ENCODE measurements around the gene CCDC27.

Gene CCDC27

DNA sequence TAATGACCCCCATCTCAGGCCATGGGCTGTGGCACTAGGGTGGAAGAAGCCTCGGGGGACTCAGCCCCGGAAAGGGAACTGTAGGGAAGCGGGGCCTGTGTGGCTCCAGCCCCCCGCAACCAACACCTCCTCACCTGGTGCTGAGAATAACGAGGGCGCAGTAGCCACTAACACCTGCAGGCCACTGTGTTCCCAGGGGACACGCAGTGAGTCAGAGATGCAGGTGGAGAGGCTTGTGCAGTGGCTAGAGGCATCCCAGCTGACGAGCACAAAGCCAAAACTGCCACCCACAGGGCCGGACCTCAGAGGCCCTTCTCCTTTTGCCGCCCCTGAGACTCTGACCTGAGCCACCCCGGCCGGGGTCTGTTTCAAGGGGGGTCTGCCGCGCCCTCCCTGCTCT is 33.5 kb upstream of the CCDC27 start:
- no peak for DNase-seq (ENCODE audit: low spot score)

DNA sequence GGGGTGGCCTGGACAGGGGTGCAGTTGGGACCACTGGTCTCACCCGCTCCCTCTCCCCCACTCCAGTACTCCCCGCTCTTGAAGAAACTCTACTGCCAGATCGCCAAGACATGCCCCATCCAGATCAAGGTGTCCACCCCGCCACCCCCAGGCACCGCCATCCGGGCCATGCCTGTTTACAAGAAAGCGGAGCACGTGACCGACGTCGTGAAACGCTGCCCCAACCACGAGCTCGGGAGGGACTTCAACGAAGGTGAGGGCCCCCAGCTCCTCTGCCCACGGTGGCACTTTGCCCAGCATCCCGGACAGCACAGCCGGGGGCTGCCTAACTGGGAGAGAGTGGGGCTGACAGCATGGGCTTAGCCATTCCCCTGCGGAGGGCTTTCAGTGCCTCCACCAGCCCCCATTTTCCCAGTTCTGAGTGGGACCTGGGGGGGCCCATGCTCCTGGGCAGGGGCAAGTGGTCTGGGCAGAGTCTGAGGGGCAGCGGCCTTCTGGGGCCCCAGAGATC is 30.2 kb upstream of the CCDC27 start:
- DNase-seq (ENCODE audit: low spot score): no peak

DNA sequence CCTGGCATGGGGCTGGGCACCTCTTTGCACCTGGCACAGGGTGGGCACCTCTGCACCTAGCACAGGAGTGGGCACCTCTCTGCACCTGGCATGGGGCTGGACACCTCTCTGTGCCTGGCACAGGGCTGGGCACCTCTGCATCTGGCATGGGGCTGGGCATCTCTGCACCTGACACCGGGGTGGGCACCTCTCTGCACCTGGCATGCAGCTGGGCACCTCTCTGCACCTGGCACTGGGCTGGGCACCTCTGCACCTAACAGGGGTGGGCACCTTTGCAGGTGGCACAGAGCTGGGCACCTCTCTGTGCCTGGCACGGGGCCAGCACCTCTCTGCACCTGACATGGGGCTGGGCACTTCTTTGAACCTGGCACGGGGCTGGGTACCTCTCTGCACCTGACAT is 29.4 kb upstream of the CCDC27 start:
- DNase-seq (ENCODE audit: low spot score): no peak

DNA sequence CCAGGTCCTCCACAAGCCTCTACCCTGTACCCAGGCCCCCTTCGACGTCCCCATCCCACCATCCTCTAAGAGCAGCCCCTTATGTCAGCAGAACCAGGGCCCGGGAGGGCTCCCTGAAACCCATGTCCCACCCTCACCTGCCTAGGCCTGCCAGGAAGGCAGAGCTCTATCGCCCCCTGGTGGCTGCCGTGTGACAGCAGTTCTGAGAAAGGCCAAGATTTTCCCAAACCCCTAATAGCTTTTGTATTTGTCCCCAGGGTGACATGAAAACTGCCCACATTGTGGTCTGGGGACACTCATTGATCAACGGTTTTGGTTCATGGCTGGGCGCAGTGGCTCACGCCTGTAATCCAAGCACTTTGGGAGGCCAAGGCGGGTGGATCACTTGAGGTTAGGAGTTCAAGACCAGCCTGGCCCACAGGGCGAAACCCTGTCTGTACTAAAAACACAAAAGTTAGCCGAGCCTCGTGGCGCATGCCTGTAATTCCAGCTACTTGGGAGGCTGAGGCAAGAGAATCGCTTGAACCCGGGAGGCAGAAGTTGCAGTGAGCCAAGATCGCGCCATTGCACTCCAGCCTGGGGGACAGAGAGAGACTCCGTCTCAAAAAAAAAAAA is 27.7 kb upstream of the CCDC27 start:
- DNase-seq (ENCODE audit: low spot score): peak; percentile 84

DNA sequence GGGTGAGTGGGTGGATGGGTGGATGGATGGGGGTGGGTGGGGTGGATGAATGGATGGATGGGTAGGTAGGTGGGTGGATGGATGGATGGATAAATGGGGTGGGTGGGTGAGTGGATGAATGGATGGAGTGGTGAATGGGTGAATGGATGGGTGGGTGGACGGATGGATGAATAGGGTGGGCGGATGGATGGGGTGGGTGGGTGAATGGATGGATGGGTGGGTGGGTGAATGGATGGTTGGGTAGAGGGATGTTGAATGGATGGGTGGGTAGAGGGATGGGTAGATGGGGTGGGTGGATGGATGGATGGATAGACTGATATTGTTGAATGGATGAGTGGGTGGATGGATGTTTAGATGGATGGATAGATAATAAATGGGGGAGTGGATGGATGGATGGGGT is 26.9 kb upstream of the CCDC27 start:
- no peak for DNase-seq (ENCODE audit: low spot score)

DNA sequence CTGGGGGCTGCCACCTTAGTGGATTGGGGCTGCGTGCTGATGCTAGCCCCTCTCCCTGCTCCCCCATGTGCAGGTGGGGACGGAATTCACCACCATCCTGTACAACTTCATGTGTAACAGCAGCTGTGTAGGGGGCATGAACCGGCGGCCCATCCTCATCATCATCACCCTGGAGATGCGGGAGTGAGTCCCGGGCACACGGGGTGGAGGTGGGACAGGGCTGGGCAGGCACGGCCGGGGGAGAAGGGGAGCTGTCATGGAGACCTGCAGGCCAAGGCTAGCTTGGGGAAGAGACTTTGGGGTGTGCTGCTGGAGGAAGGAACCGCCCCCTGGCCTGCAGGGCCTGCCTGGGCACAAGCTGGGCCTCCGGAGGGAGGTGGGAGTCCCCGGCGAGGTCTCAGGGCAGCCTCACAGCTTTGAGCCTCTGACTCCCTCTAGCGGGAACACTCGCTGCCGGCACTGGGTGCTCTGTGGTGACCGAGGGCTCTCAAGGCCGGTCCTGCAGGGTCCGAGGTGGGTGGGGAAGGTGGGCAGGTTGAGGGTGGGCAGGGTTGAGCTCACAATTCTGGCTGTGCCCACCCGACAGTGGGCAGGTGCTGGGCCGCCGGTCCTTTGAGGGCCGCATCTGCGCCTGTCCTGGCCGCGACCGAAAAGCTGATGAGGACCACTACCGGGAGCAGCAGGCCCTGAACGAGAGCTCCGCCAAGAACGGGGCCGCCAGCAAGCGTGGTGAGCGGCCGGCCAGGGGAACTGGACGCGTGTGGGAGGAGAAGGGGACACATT is 25.0 kb upstream of the CCDC27 start:
- peak; percentile 74 for DNase-seq (ENCODE audit: low spot score)

GRCh38 chr1:3727825-3728776 is 24.1 kb upstream of the CCDC27 start:
- DNase-seq (ENCODE audit: low spot score): no peak

DNA sequence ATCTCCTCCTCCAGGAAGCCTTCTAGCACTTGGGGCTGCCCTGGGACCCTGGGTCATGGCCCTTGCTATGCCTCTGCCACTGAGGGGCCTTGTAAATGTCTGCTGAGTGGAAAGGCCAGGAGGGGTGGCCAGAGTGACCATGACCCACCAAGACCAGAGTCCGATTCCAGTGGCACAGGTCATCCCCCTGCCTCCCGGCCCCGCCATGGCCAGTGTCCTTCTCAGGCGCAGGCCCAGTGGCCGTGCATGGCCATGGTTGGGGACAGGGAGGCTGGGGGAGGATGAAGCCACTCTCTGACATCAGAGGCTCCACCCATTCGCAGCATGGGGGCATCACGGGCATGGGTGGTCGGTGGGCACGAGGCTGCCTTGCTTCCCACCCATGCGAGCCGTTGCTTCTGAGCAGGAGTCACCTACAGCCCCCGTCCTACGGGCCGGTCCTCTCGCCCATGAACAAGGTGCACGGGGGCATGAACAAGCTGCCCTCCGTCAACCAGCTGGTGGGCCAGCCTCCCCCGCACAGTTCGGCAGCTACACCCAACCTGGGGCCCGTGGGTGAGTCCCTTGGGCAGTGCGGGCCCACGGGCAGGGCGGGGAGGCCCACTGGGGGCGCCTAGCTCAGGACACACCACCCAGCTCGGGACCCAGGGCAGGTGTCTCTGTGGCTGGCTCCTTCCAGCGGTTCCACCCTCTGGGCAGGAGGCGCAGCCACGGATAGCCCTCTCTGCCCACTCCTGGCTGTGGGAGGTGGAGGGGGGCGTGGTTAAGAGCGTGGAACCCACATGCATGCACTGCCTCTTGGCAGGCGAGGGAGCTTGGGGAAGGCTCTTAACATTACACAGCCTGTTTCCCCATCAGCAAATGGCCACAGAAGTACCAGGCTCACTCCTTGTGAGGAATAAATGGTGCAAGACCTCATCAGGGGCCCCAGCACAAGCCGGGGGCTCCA is 22.4 kb upstream of the CCDC27 start:
- DNase-seq (ENCODE audit: low spot score): no peak

GRCh38 chr1:3730543-3731247 is 21.6 kb upstream of the CCDC27 start:
- DNase-seq (ENCODE audit: low spot score): no peak

- peak; percentile 51 for DNase-seq (ENCODE audit: low spot score)
Measured at GRCh38 chr1:3731583-3732433, 20.4 kb upstream of the CCDC27 start.

GRCh38 chr1:3732434-3733093 is 19.7 kb upstream of the CCDC27 start:
- DNase-seq (ENCODE audit: low spot score): no peak

GRCh38 chr1:3733094-3733882 is 19.0 kb upstream of the CCDC27 start:
- no peak for DNase-seq (ENCODE audit: low spot score)

DNA sequence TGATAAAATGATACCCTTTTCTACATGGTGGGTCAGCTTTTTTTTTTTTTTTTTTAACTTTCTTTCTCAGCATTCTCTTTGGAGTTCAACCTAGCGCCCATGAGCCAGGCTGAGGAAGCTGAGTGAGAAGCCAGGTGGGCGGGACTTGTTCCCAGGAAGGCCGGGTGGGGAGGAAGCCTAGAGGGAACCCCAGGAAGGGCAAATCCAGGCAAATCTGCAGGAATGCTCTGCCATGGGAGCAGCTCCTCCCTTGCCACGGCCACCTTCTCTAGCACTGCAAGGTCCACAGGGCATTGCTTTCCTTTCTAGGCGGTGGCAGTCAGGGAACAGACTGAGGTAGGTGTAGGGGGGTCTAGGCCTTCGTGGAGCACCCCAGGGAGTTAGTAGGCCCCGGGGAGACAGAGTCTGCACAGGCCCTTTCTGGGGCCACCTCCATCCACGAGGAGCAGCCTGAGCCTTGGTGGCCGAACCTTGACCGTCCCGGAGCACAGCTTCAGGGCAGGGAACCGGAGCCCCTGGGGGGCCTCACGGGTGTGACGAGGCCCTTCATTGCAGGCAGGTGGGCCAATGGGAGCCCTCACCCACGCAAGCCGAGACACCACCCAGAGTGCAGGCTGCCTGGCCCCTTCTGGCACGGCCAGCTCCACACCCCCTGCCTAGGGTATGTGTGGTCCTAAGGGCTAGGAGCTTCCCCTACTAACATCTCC is 18.2 kb upstream of the CCDC27 start:
- DNase-seq (ENCODE audit: low spot score): no peak

GRCh38 chr1:3734602-3735001 is 17.6 kb upstream of the CCDC27 start:
- no peak for DNase-seq (ENCODE audit: low spot score)

DNA sequence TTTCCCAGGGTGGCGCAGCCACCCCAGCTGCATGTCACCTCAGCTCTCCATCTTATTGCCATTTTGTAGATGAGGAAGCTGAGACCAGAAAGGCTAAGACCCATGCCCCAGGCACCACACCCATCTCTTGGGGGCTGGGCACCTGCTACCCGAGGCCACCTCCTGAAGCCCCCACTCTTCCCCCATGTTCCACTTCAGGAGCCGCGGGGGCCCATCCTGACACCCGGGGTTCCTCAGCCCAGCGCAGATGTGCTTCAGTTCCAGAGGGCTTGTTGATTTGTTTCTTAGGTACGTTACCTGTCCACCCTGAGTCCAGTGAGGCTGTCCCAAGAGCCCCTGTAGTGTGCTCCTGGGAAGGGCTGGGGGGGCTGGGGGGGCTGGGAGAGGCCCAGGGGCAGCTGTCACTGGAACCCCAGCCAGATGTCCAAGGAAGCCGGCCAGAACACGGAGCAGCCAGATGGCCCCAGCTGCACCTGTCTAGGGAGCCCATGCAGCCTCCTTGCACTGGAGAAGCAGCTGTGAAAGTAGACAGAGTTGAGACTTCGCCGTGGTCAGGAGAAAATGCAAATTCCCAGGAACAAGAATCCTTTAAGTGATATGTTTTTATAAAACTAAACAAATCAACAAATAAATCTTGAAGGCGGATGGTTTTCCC is 17.1 kb upstream of the CCDC27 start:
- DNase-seq (ENCODE audit: low spot score): no peak

DNA sequence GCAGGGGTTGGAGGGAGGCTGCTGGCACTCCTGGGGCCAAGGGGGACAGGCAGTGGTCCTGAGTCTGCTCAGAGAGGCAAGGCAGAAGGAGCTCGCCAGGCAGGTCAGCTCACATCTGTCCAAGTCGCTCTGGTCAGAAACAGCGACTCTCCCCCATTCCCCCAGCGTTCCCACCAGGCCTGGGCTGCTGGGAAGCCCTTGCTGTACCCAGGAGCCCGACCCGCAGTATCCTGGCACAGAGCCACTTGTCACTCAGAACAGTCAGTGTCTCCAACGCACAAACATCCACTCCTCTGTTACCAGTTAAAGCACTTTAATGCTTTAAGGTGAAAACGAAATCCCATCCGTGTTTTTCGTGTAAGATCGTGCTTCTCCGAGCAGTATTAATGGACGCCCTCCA is 16.6 kb upstream of the CCDC27 start:
- DNase-seq (ENCODE audit: low spot score): no peak

- no peak for DNase-seq (ENCODE audit: low spot score)
Measured at GRCh38 chr1:3736131-3736561, 16.1 kb upstream of the CCDC27 start.
